ENCODE data around the gene ASXL1. TPM values are rescaled to one million over a fixed set of nuclear protein-coding genes. Genes with fewer than 3 reads are reported as not detected.

ASXL1 gene
- total and polyA plus RNA-seq, 10 of the 15 experiments (the other 5 are each of a cell fraction or from before 2014, with no cell fraction given) = 11.0 to 87.6 (median 56.8) TPM

DNA sequence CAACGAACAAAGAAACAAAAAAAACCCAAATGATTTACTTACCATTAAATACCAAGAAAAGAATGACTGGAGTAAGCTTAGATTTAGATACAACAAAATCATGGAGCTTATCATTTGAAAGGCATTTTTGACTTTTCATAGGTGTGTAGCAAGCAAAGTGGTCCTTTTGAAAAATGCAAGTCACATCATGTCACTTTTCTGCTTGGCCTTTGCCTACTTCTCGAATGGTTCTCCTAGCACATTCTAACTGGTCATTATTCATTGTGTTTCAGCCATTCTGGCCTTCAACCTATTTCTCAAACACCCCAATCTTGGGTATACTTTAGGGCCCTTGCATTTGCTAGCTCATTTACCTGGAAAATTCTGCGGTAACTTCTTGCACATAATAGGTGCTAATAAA, 22.6 kb downstream of the ASXL1 start:
- DNase-seq (ENCODE audit: low read depth, low spot score) (no peak), FAIRE-seq (no peak), ATAC-seq (no peak)
- SMC1A ChIA-PET (ENCODE audit: uncharacterized antibody, unreplicated experiment) = interaction anchor here (1.2 to 1.9 kb wide), 2 partner anchors 9 to 16 kb away, joined by 3 to 6 read pairs; no protein-coding TSS in a partner anchor
- Histone ChIP-seq H3K27me3 (replicated peaks in 1 of 2; ENCODE audit: control insufficient read depth in 2 of 2, insufficient read depth in 2 of 2, low read length in 1 of 2) (no peaks in the 10 kb centered on the region), H3K4me2 (ENCODE audit: control insufficient read depth, insufficient read depth) (no peak overlapping the region), H3K4me3 (no peak overlapping the region), H3K27ac (ENCODE audit: control insufficient read depth, insufficient read depth) (no peak overlapping the region), H3K9ac (ENCODE audit: control insufficient read depth, insufficient read depth, low read length) (no peak overlapping the region), H3K79me2 (ENCODE audit: control insufficient read depth, insufficient read depth, low read length) (no peaks in the 10 kb centered on the region; the same call in 1 of the 2 replicates), H2AFZ (ENCODE audit: control insufficient read depth, low read depth, low read length) (no peak overlapping the region), H3K4me1 (ENCODE audit: control insufficient read depth, insufficient read depth, low read length) (no peaks in the 10 kb centered on the region), H4K20me1 (ENCODE audit: control insufficient read depth, insufficient read depth) (no peaks in the 10 kb centered on the region), H3K36me3 (ENCODE audit: control insufficient read depth in 2 of 2, insufficient read depth in 2 of 2, low read length in 1 of 2) (peaks cover 0 to 16% of the 10 kb centered on the region in 2 experiments; a peak in 1 of 4 replicates), H3K9me3 (replicated peaks; ENCODE audit: control insufficient read depth, insufficient read depth, low read length) (no peaks in the 10 kb centered on the region)
- TF ChIP-seq POLR2A (IDR thresholded peaks at IDR 0.05; ENCODE audit: low read depth, low read length) = no peak
- no peak for TF ChIP-seq MTA3 (IDR thresholded peaks at IDR 0.05; ENCODE audit: borderline replicate concordance, low read length)
- no peak for TF ChIP-seq PAX8 (IDR thresholded peaks at IDR 0.05)
- TF ChIP-seq SMARCA5 (IDR thresholded peaks at IDR 0.05) = no peak
- no peak for TF ChIP-seq NRF1 (conservative IDR thresholded peaks at IDR 0.05; ENCODE audit: low read depth, low read length)
- no peak for TF ChIP-seq BACH1 (IDR thresholded peaks at IDR 0.05; ENCODE audit: borderline replicate concordance)
- TF ChIP-seq ETV6 (conservative IDR thresholded peaks at IDR 0.05 in 1 of 2, IDR thresholded peaks at IDR 0.05 in 1 of 2; ENCODE audit: borderline replicate concordance in 1 of 2, low read depth in 1 of 2) = no peak
- TF ChIP-seq SP1 (IDR thresholded peaks at IDR 0.05; ENCODE audit: low read depth, low read length) = no peak
- TF ChIP-seq RAD21 (IDR thresholded peaks at IDR 0.05; ENCODE audit: insufficient read depth, low read depth, low read length) = no peak
- no peak for TF ChIP-seq JUNB (IDR thresholded peaks at IDR 0.05)
- no peak for TF ChIP-seq EGR1 (IDR thresholded peaks at IDR 0.05; ENCODE audit: borderline replicate concordance in 1 of 2, low read depth in 2 of 2, low read length in 2 of 2)
- TF ChIP-seq CHD1 (IDR thresholded peaks at IDR 0.05; ENCODE audit: low read depth, low read length) = no peak
- no peak for TF ChIP-seq POU2F2 (IDR thresholded peaks at IDR 0.05; ENCODE audit: borderline replicate concordance, low read depth, low read length)
- no peak for TF ChIP-seq SRF (IDR thresholded peaks at IDR 0.05; ENCODE audit: low read depth in 2 of 2, low read length in 2 of 2)
- no peak for TF ChIP-seq NBN (IDR thresholded peaks at IDR 0.05)
- POLR2A ChIA-PET = interaction anchor here (0.7 to 1.1 kb wide), 2 partner anchors 9 to 19 kb away, joined by 3 read pairs; no protein-coding TSS in a partner anchor
- RAD21 ChIA-PET (ENCODE audit: unreplicated experiment) = no interaction called here
- in situ Hi-C loops (cut with MboI) (no loop called here), intact Hi-C loops (cut with micrococcal nuclease; ENCODE audit: unreplicated experiment) (no loop called here)
- CTCF ChIA-PET = interaction anchor here (0.8 to 0.9 kb wide), 2 partner anchors 36 to 44 kb away, joined by 3 to 4 read pairs; no protein-coding TSS in a partner anchor
- TSS peak; percentile 16 for BruUV-seq (replicated peaks)
- WGBS (ENCODE audit: insufficient coverage, insufficient replicate concordance, low lambda C conversion rate, missing lambda C conversion rate) = 86% methylated on average over 3 of the region's 3 CpGs
